Measurements from ENCODE around the gene CCDC28B. TPM values are rescaled to one million over a fixed set of nuclear protein-coding genes. Genes with fewer than 3 reads are reported as not detected.
"Not testable (repeated sequence)": the region's sequence is repeated elsewhere in the genome, so short reads cannot be mapped to it uniquely, and the experiment has no call there.

Gene CCDC28B
- total RNA-seq, result 29.1 TPM

DNA sequence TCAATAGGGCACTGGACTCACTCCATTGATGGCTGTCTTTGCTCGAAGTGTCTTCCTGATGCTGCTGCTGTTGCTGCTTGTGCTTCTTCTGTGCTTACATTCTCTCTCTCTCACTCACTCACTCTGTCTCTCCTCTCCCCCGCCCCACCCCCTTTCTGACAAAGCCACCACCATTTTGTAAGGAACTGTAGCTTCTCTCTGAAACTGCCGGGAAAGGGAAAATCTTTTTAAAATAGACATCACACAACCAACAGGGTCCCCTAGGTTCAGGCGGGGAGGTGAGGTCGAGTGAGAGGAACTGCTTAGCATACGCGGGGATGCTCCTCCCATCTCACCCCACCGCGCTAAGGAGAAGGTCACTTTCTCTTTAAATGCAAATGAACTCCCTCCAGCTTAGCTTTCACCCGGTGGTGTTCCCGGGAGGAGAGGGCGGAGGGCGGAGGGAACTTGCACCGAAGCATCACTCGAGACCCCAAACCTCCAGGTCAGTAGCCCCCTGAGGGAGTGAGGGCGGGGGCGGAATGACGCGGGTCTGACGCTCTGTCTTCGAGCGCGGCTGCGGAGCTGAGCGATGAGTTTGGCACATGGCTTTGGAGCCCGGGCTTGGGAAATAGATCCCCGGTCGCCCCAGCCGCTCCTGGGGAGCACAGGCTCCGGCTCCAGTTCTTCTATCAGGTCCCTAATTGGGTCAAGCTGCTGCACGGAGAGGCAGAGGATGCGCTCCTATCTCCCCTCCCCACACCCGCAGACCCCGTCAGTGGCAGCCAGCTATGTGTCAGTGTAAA, at the start of gene CCDC28B:
TSS of gene CCDC28B (plus strand) at position 370 of the 785 bp plus-strand sequence. CDS start 1,341 bp downstream, outside the sequence.
- Histone ChIP-seq H3K36me3 (peaks cover 15 to 32% of the 10 kb centered on the region in 2 donors), H3K4me1 (peaks cover 7 to 21% of the 10 kb centered on the region in 2 donors), H3K27me3 (no peaks in the 10 kb centered on the region), H3K9me3 (no peaks in the 10 kb centered on the region), H3K4me3 (peak within 1 kb of the TSS; percentile 73 to 74), H3K27ac (peak within 1 kb of the TSS; percentile 66 to 68)
- peak in 1 of 2 donors; percentile 82 for DNase-seq (ENCODE audit: low spot score in 2 of 2)
- TF ChIP-seq, protein P1, sequence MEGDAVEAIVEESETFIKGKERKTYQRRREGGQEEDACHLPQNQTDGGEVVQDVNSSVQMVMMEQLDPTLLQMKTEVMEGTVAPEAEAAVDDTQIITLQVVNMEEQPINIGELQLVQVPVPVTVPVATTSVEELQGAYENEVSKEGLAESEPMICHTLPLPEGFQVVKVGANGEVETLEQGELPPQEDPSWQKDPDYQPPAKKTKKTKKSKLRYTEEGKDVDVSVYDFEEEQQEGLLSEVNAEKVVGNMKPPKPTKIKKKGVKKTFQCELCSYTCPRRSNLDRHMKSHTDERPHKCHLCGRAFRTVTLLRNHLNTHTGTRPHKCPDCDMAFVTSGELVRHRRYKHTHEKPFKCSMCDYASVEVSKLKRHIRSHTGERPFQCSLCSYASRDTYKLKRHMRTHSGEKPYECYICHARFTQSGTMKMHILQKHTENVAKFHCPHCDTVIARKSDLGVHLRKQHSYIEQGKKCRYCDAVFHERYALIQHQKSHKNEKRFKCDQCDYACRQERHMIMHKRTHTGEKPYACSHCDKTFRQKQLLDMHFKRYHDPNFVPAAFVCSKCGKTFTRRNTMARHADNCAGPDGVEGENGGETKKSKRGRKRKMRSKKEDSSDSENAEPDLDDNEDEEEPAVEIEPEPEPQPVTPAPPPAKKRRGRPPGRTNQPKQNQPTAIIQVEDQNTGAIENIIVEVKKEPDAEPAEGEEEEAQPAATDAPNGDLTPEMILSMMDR (IDR thresholded peaks at IDR 0.05), result no peak
- intact Hi-C loops (cut with DNase I), result loop anchor here (1.0 to 5.0 kb wide), 2 partner anchors 20 to 92 kb away; partner anchors contain the start of gene HDAC1

DNA sequence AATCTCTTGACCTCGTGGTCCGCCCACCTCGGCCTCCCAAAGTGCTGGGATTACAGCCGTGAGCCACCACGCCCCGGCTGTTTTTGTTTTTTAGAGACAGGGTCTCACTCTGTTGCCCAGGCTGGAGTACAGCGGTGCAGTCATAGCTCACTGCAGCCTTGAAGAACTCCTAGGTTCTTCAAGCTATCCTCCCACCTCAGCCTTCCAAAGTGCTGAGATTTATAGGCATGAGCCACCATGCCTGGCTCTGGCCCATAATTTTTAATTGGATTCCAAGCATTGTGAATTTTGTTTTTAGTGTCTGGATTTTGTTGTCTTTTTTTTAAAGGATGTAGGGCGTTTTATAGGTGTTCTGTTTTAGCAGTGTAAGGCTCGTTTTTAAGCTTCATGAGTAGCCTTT, 49.5 kb upstream of the CCDC28B start:
- H3K27ac ChIP-seq, result no peak overlapping the region

DNA sequence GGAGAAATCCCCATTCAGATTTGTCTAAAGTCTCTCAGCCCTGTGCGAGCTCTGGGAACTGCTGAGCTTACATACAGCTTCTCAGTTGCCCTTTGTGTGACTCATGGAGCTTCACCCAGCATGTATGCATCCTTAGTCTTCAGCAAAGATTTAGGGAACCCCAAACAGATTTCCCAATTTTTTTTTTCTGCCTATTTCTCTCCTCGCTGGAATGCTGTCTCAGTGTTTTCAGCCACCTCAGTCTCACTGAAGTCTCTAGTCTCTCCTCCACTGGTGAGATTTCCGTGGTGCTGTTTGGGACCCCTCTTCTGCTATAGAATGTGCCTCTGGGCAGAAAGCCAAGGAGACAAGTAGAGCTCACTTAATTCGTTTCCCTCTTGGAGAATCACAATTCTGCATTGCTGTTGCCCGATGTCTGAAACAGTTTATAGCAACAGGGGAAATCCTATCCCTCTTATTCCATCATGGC, 49.0 kb upstream of the CCDC28B start:
- H3K27ac ChIP-seq, result no peak overlapping the region
- no peak overlapping the region for H3K4me3 ChIP-seq
- DNase-seq (ENCODE audit: low spot score in 2 of 2), result no peak
- H3K27me3 ChIP-seq, result no peaks in the 10 kb centered on the region
- peaks cover 4 to 6% of the 10 kb centered on the region in 2 donors for H3K9me3 ChIP-seq
- peaks cover 0 to 2% of the 10 kb centered on the region in 2 donors for H3K4me1 ChIP-seq
- peaks cover 20 to 23% of the 10 kb centered on the region in 2 donors for H3K36me3 ChIP-seq
- TF ChIP-seq, protein P1 (IDR thresholded peaks at IDR 0.05), result no peak
- intact Hi-C loops (cut with DNase I), result no loop called here

More for the DNA sequence above, 49.5 kb upstream of the CCDC28B start:
- Histone ChIP-seq H3K9me3 (peaks cover 4 to 6% of the 10 kb centered on the region in 2 donors), H3K27me3 (no peaks in the 10 kb centered on the region), H3K36me3 (peaks cover 15 to 18% of the 10 kb centered on the region in 2 donors), H3K4me1 (peaks cover 0 to 2% of the 10 kb centered on the region in 2 donors), H3K4me3 (no peak overlapping the region)
- DNase-seq (ENCODE audit: low spot score in 2 of 2), result no peak
- intact Hi-C loops (cut with DNase I), result no loop called here
- TF ChIP-seq, protein P1 (IDR thresholded peaks at IDR 0.05), result no peak

DNA sequence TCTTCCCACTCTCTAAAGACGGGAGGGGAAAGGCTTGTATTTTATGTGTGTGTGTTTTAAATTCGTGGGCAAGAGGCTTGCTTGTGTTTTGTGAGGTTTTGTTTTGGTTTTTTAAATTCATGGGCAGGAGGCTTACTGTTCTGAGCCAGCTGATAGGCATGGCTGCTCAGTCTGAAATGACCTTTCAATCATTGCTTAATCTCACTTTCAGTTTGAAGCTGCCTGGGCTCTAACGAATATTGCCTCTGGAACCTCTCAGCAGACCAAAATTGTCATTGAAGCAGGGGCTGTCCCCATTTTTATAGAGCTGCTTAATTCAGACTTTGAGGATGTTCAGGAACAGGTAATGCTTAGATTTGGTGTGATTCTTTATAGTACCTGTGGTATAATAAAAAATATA, 41.2 kb upstream of the CCDC28B start:
- intact Hi-C loops (cut with DNase I), result no loop called here
- no peak overlapping the region for H3K27ac ChIP-seq
- H3K9me3 ChIP-seq, result no peaks in the 10 kb centered on the region
- TF ChIP-seq, protein P1 (IDR thresholded peaks at IDR 0.05), result no peak
- no peak for DNase-seq (ENCODE audit: low spot score in 2 of 2)
- H3K36me3 ChIP-seq, result peaks cover 85 to 88% of the 10 kb centered on the region in 2 donors
- no peaks in the 10 kb centered on the region for H3K4me1 ChIP-seq
- H3K4me3 ChIP-seq, result no peak overlapping the region
- no peaks in the 10 kb centered on the region for H3K27me3 ChIP-seq

DNA sequence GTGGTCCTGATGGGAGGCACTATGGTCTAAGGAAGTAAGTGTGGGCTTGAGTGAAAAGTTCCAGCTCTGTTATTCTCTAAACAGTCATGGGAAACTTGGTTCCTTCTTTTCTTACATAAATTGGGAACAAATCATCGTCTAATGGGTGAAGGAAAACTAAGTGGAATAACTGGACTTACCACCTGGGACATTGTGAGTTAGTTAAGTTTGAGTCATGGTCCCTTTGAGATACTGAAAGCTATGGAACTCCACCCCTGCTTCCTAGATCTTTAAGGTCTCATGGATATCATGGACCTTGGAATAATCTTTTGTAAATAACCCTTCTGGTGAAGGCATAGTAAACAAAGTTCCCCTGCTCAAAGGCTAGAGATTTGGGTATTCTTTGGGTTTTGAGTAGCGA, 37.0 kb upstream of the CCDC28B start:
- no peak for DNase-seq (ENCODE audit: low spot score in 2 of 2)
- no peaks in the 10 kb centered on the region for H3K4me1 ChIP-seq
- H3K36me3 ChIP-seq, result peaks cover 83 to 91% of the 10 kb centered on the region in 2 donors
- no peaks in the 10 kb centered on the region for H3K9me3 ChIP-seq
- no peak overlapping the region for H3K27ac ChIP-seq
- TF ChIP-seq, protein P1 (IDR thresholded peaks at IDR 0.05), result no peak
- H3K27me3 ChIP-seq, result no peaks in the 10 kb centered on the region
- no peak overlapping the region for H3K4me3 ChIP-seq
- intact Hi-C loops (cut with DNase I), result no loop called here

DNA sequence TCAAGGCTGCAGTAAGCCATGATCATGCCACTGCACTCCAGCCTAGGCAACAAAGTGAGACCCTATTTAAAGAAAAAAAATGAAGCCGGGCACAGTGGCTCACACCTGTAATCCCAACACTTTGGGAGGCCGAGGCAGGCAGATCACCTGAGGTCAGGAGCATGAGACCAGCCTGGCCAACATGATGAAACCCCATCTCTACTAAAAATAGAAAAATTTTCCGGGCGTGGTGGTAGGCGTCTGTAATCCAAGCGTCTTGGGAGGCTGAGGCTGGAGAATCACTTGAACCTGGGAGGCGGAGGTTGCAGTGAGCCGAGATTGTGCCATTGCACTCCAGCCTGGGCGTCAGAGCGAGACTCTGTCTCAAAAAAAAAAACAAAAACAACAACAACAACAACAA, 34.8 kb upstream of the CCDC28B start:
- H3K36me3 ChIP-seq, result peaks cover 84 to 89% of the 10 kb centered on the region in 2 donors
- H3K9me3 ChIP-seq; intact Hi-C loops (cut with DNase I); DNase-seq (ENCODE audit: low spot score in 2 of 2); H3K4me1 ChIP-seq; H3K27ac ChIP-seq; H3K4me3 ChIP-seq; H3K27me3 ChIP-seq: not testable (repeated sequence)
